HEK293 (cell line): ENCODE results near the gene KLK2.

Experiments used
- CTCF ChIA-PET: fragments of 350-600 bp; formaldehyde crosslinking; extraction: SDS; loops from one replicate; lab custom pipeline; 2021; ENCODE audit warnings: antibody characterized with exemption; lab: Yijun Ruan, JAX
- POLR2A ChIA-PET: fragments of 300-600 bp; formaldehyde crosslinking; extraction: SDS; loops from one replicate; lab custom pipeline; 2020; ENCODE audit warnings: antibody characterized with exemption, inconsistent platforms; lab: Yijun Ruan, JAX
- H3K27ac ChIP-seq: fragments of 200-500 bp; sonication (Bioruptor generic); 2 replicates; pipeline ENCODE4 v1.5.1; 2014; ENCODE audit warnings: low read depth, low read length, control low read depth, inconsistent platforms; ENCODE audit errors: extremely low read depth
- H3K36me3 ChIP-seq, 2 experiments: fragments of 200-500 bp in 1 of 2; sonication (Bioruptor generic) in 1 of 2; 1 replicate in 1 of 2; 2 replicates in 1 of 2; pipeline ENCODE4 v1.5.1; 2014 to 2017; ENCODE audit warnings: inconsistent platforms in 2 of 2, low read length in 2 of 2; ENCODE audit not compliant: control insufficient read depth in 2 of 2, insufficient read depth in 1 of 2
- H3K4me1 ChIP-seq: fragments of 200-500 bp; sonication (Bioruptor generic); 2 replicates; pipeline ENCODE4 v1.5.1; 2014; ENCODE audit warnings: mild to moderate bottlenecking, low read length, inconsistent platforms; ENCODE audit not compliant: control insufficient read depth, insufficient read depth
- H3K4me3 ChIP-seq: 2 replicates; pipeline ENCODE4 v1.5.1; 2011; ENCODE audit warnings: low read depth, mild to moderate bottlenecking, control low read depth, low read length, moderate library complexity
- H3K9me3 ChIP-seq: fragments of 200-500 bp; sonication (Bioruptor generic); 2 replicates; pipeline ENCODE4 v1.5.1; 2014; ENCODE audit warnings: low read depth, low read length, inconsistent platforms; ENCODE audit not compliant: control insufficient read depth, insufficient read depth
- BCL11A ChIP-seq: fragments of 450-650 bp; formaldehyde crosslinking; IDR thresholded peaks from 2 replicates; pipeline ENCODE4 v1.5.1; 2016; ENCODE audit warnings: low read depth, missing biosample characterization, missing genetic modification characterization
- FEZF1 ChIP-seq: fragments of 450-650 bp; formaldehyde crosslinking; IDR thresholded peaks from 2 replicates; pipeline ENCODE4 v1.5.1; 2016; ENCODE audit warnings: missing biosample characterization, missing genetic modification characterization
- GLIS1 ChIP-seq: fragments of 450-650 bp; formaldehyde crosslinking; IDR thresholded peaks from 2 replicates; pipeline ENCODE4 v1.5.1; 2016; ENCODE audit warnings: missing biosample characterization, missing genetic modification characterization
- GLIS2 ChIP-seq: fragments of 450-650 bp; formaldehyde crosslinking; IDR thresholded peaks from 2 replicates; pipeline ENCODE4 v1.5.1; 2016; ENCODE audit warnings: missing biosample characterization, missing genetic modification characterization
- KLF8 ChIP-seq: fragments of 450-650 bp; formaldehyde crosslinking; IDR thresholded peaks from 2 replicates; pipeline ENCODE4 v1.5.1; 2016; ENCODE audit warnings: missing biosample characterization, missing genetic modification characterization
- PATZ1 ChIP-seq: fragments of 450-650 bp; formaldehyde crosslinking; IDR thresholded peaks from 2 replicates; pipeline ENCODE4 v1.5.1; 2016; ENCODE audit warnings: missing biosample characterization, missing genetic modification characterization
- SCRT2 ChIP-seq: fragments of 450-650 bp; formaldehyde crosslinking; IDR thresholded peaks from 2 replicates; pipeline ENCODE4 v1.5.1; 2016; ENCODE audit warnings: missing biosample characterization, missing genetic modification characterization
- SP2 ChIP-seq: fragments of 450-650 bp; formaldehyde crosslinking; IDR thresholded peaks from 2 replicates; pipeline ENCODE4 v1.5.1; 2016; ENCODE audit warnings: missing biosample characterization, missing genetic modification characterization
- ZBTB7A ChIP-seq: fragments of 450-650 bp; formaldehyde crosslinking; IDR thresholded peaks from 2 replicates; pipeline ENCODE4 v1.5.1; 2016; ENCODE audit warnings: low read depth, missing biosample characterization, missing genetic modification characterization
- ZFP37 ChIP-seq: fragments of 450-650 bp; formaldehyde crosslinking; IDR thresholded peaks from 2 replicates; pipeline ENCODE4 v1.5.1; 2016; ENCODE audit warnings: missing biosample characterization, missing genetic modification characterization
- ZNF121 ChIP-seq: fragments of 450-650 bp; formaldehyde crosslinking; IDR thresholded peaks from 2 replicates; pipeline ENCODE4 v1.5.1; 2016; ENCODE audit warnings: missing biosample characterization, missing genetic modification characterization
- ZNF140 ChIP-seq: fragments of 450-650 bp; formaldehyde crosslinking; IDR thresholded peaks from 2 replicates; pipeline ENCODE4 v1.5.1; 2016; ENCODE audit warnings: missing biosample characterization, missing genetic modification characterization
- ZNF248 ChIP-seq: fragments of 450-650 bp; formaldehyde crosslinking; IDR thresholded peaks from 2 replicates; pipeline ENCODE4 v1.5.1; 2017; ENCODE audit warnings: missing biosample characterization, missing genetic modification characterization
- ZNF366 ChIP-seq: fragments of 450-650 bp; formaldehyde crosslinking; conservative IDR thresholded peaks from 2 replicates; pipeline ENCODE4 v1.5.1; 2016; ENCODE audit warnings: missing biosample characterization, missing genetic modification characterization
- ZNF37A ChIP-seq: fragments of 450-650 bp; IDR thresholded peaks from 2 replicates; pipeline ENCODE4 v1.5.1; 2018; ENCODE audit warnings: missing biosample characterization, missing genetic modification characterization
- ZNF394 ChIP-seq: fragments of 450-650 bp; formaldehyde crosslinking; IDR thresholded peaks from 2 replicates; pipeline ENCODE4 v1.5.1; 2016; ENCODE audit warnings: missing biosample characterization, missing genetic modification characterization, mild to moderate bottlenecking, moderate library complexity, borderline replicate concordance
- ZNF423 ChIP-seq: fragments of 450-650 bp; formaldehyde crosslinking; IDR thresholded peaks from 2 replicates; pipeline ENCODE4 v1.5.1; 2016; ENCODE audit warnings: missing biosample characterization, missing genetic modification characterization
- ZNF514 ChIP-seq: fragments of 450-650 bp; formaldehyde crosslinking; IDR thresholded peaks from 2 replicates; pipeline ENCODE4 v1.5.1; 2016; ENCODE audit warnings: missing biosample characterization, missing genetic modification characterization
- ZNF530 ChIP-seq: fragments of 450-650 bp; formaldehyde crosslinking; IDR thresholded peaks from 2 replicates; pipeline ENCODE4 v1.5.1; 2016; ENCODE audit warnings: low read depth, missing biosample characterization, missing genetic modification characterization
- ZNF624 ChIP-seq: fragments of 450-650 bp; formaldehyde crosslinking; IDR thresholded peaks from 2 replicates; pipeline ENCODE4 v1.5.1; 2017; ENCODE audit warnings: missing biosample characterization, missing genetic modification characterization
- ZNF629 ChIP-seq: fragments of 450-650 bp; formaldehyde crosslinking; IDR thresholded peaks from 2 replicates; pipeline ENCODE4 v1.5.1; 2017; ENCODE audit warnings: missing biosample characterization, missing genetic modification characterization
- ZNF768 ChIP-seq: fragments of 450-650 bp; formaldehyde crosslinking; IDR thresholded peaks from 2 replicates; pipeline ENCODE4 v1.5.1; 2018; ENCODE audit warnings: missing biosample characterization, mild to moderate bottlenecking, missing genetic modification characterization
- ZNF830 ChIP-seq: fragments of 450-650 bp; IDR thresholded peaks from 2 replicates; pipeline ENCODE4 v1.5.0; 2018; ENCODE audit warnings: missing biosample characterization, missing genetic modification characterization, low read depth, mild to moderate bottlenecking, moderate library complexity
- TF ChIP-seq, protein P1 (sequence below): fragments of 450-650 bp; formaldehyde crosslinking; IDR thresholded peaks from 2 replicates; pipeline ENCODE4 v1.5.1; 2017; ENCODE audit warnings: missing biosample characterization, missing genetic modification characterization
- TF ChIP-seq, protein P2 (sequence below): fragments of 450-650 bp; formaldehyde crosslinking; IDR thresholded peaks from 2 replicates; pipeline ENCODE4 v1.5.1; 2017; ENCODE audit warnings: missing biosample characterization, missing genetic modification characterization
- TF ChIP-seq, protein P3 (sequence below): fragments of 450-650 bp; formaldehyde crosslinking; IDR thresholded peaks from 2 replicates; pipeline ENCODE4 v1.5.1; 2016; ENCODE audit warnings: missing biosample characterization, missing genetic modification characterization
- TF ChIP-seq, protein P4 (sequence below): fragments of 450-650 bp; formaldehyde crosslinking; IDR thresholded peaks from 2 replicates; pipeline ENCODE4 v1.5.1; 2016; ENCODE audit warnings: missing biosample characterization, missing genetic modification characterization

KLK2 gene

DNA sequence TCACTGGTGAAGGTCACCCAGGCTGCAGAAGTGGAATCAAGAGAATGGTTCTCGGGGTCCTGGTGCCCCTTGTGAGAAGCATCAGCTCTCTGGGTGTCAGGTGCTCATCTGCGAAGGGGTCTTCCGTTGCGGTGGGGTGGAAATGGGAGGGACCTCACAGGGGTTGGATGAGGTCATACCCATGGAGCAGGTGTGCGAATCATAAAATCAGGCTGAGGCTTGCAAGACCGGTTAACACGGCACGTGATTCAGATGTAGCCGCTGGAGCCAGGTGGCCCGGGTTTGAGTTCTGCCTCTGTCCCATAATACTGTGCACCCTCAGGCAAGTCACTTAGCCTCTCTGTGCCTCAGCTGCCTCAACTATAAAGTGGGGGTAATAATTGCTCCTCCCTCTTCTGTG lies 35.9 kb upstream of the KLK2 start:
- H3K4me3 ChIP-seq, result no peak overlapping the region
- POLR2A ChIA-PET, result no interaction called here
- CTCF ChIA-PET, result interaction anchor here (0.6 to 1.1 kb wide), 2 partner anchors 9 to 85 kb away, joined by 3 to 5 read pairs; no protein-coding TSS in a partner anchor
- H3K27ac ChIP-seq, result no peak overlapping the region
- H3K9me3 ChIP-seq, result no peaks in the 10 kb centered on the region
- no peaks in the 10 kb centered on the region for H3K36me3 ChIP-seq
- TF ChIP-seq FEZF1 (tag by site-specific recombination) (no peak), ZNF624 (tag by site-specific recombination) (no peak), ZNF514 (tag by site-specific recombination) (no peak), PATZ1 (tag by site-specific recombination) (peak; percentile 48; the same call in 1 of the 2 replicates), ZBTB7A (tag by site-specific recombination) (peak; percentile 57; the same call in 1 of the 2 replicates), ZNF394 (tag by site-specific recombination) (no peak), SCRT2 (tag by site-specific recombination) (0 out of 2 replicates have a peak, but pooled peaks have one; percentile 14), ZNF121 (no peak), SP2 (tag by site-specific recombination) (no peak), ZNF140 (tag by site-specific recombination) (no peak), ZNF768 (tag by site-specific recombination) (peak; percentile 87), ZNF629 (tag by site-specific recombination) (peak; percentile 63), ZNF423 (tag by site-specific recombination) (no peak), ZNF248 (tag by site-specific recombination) (no peak), GLIS1 (tag by site-specific recombination) (peak; percentile 89), ZNF530 (no peak), GLIS2 (tag by site-specific recombination) (0 out of 2 replicates have a peak, but pooled peaks have one; percentile 14), ZNF37A (tag by site-specific recombination) (no peak), ZNF830 (tag by site-specific recombination) (no peak), KLF8 (tag by site-specific recombination) (peak; percentile 37; the same call in 1 of the 2 replicates), ZNF366 (tag by site-specific recombination) (peak; percentile 35; the same call in 1 of the 2 replicates), ZFP37 (tag by site-specific recombination) (no peak), BCL11A (tag by site-specific recombination) (0 out of 2 replicates have a peak, but pooled peaks have one; percentile 28)
- TF ChIP-seq, protein P1, sequence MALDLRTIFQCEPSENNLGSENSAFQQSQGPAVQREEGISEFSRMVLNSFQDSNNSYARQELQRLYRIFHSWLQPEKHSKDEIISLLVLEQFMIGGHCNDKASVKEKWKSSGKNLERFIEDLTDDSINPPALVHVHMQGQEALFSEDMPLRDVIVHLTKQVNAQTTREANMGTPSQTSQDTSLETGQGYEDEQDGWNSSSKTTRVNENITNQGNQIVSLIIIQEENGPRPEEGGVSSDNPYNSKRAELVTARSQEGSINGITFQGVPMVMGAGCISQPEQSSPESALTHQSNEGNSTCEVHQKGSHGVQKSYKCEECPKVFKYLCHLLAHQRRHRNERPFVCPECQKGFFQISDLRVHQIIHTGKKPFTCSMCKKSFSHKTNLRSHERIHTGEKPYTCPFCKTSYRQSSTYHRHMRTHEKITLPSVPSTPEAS (tag by site-specific recombination), result no peak
- TF ChIP-seq, protein P2, sequence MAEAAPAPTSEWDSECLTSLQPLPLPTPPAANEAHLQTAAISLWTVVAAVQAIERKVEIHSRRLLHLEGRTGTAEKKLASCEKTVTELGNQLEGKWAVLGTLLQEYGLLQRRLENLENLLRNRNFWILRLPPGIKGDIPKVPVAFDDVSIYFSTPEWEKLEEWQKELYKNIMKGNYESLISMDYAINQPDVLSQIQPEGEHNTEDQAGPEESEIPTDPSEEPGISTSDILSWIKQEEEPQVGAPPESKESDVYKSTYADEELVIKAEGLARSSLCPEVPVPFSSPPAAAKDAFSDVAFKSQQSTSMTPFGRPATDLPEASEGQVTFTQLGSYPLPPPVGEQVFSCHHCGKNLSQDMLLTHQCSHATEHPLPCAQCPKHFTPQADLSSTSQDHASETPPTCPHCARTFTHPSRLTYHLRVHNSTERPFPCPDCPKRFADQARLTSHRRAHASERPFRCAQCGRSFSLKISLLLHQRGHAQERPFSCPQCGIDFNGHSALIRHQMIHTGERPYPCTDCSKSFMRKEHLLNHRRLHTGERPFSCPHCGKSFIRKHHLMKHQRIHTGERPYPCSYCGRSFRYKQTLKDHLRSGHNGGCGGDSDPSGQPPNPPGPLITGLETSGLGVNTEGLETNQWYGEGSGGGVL, result 0 out of 2 replicates have a peak, but pooled peaks have one; percentile 15
- TF ChIP-seq, protein P3, sequence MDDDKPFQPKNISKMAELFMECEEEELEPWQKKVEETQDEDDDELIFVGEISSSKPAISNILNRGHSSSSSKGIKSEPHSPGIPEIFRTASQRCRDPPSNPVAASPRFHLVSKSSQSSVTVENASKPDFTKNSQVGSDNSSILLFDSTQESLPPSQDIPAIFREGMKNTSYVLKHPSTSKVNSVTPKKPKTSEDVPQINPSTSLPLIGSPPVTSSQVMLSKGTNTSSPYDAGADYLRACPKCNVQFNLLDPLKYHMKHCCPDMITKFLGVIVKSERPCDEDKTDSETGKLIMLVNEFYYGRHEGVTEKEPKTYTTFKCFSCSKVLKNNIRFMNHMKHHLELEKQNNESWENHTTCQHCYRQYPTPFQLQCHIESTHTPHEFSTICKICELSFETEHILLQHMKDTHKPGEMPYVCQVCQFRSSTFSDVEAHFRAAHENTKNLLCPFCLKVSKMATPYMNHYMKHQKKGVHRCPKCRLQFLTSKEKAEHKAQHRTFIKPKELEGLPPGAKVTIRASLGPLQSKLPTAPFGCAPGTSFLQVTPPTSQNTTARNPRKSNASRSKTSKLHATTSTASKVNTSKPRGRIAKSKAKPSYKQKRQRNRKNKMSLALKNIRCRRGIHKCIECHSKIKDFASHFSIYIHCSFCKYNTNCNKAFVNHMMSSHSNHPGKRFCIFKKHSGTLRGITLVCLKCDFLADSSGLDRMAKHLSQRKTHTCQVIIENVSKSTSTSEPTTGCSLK (tag by site-specific recombination), result no peak
- TF ChIP-seq, protein P4, sequence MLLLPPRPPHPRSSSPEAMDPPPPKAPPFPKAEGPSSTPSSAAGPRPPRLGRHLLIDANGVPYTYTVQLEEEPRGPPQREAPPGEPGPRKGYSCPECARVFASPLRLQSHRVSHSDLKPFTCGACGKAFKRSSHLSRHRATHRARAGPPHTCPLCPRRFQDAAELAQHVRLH (tag by site-specific recombination), result no peak
- TF ChIP-seq, all 188 proteins: peak for 11
- no peaks in the 10 kb centered on the region; the same call in 1 of the 2 replicates for H3K4me1 ChIP-seq
